Neural crest cell (in vitro differentiated cells): ENCODE measurements around the gene AATK. TPM values are rescaled to one million over a fixed set of nuclear protein-coding genes. Genes with fewer than 3 reads are reported as not detected.

Experiments used
- DNase-seq: peaks from one replicate; pipeline ENCODE4 v3.0.0; 2021; ENCODE audit warnings: low read depth, mixed read lengths, low spot score
- H3K27ac Mint-ChIP-seq: one replicate; pipeline ENCODE4 v1.8.0; 2021; ENCODE audit warnings: mild to moderate bottlenecking, mixed read lengths; ENCODE audit not compliant: unreplicated experiment
- H3K27me3 Mint-ChIP-seq: 2 replicates; pipeline ENCODE4 v1.8.0; 2021; ENCODE audit warnings: low read depth, mild to moderate bottlenecking, mixed read lengths
- H3K36me3 Mint-ChIP-seq: 2 replicates; pipeline ENCODE4 v1.8.0; 2021; ENCODE audit warnings: low read depth, mild to moderate bottlenecking, mixed read lengths
- H3K4me1 Mint-ChIP-seq: 2 replicates; pipeline ENCODE4 v1.8.0; 2021; ENCODE audit warnings: mixed read lengths
- H3K4me3 Mint-ChIP-seq: one replicate; pipeline ENCODE4 v1.8.0; 2021; ENCODE audit warnings: mild to moderate bottlenecking, mixed read lengths
- H3K9me3 Mint-ChIP-seq: 2 replicates; pipeline ENCODE4 v1.8.0; 2021; ENCODE audit warnings: mixed read lengths
- total RNA-seq: library from RNA; stranded (reverse); gene quantifications from 2 replicates; pipeline ENCODE4 v1.2.1, GENCODE V29; 2021
- TF ChIP-seq, protein P1 (sequence below): fragments of 200-600 bp; sonication (generic); conservative IDR thresholded peaks from 2 replicates; pipeline ENCODE4 v1.5.0; 2021; ENCODE audit warnings: antibody characterized with exemption, mild to moderate bottlenecking

AATK gene
- total RNA-seq, 1 donor from 2014 or later: 6.0 TPM

DNA sequence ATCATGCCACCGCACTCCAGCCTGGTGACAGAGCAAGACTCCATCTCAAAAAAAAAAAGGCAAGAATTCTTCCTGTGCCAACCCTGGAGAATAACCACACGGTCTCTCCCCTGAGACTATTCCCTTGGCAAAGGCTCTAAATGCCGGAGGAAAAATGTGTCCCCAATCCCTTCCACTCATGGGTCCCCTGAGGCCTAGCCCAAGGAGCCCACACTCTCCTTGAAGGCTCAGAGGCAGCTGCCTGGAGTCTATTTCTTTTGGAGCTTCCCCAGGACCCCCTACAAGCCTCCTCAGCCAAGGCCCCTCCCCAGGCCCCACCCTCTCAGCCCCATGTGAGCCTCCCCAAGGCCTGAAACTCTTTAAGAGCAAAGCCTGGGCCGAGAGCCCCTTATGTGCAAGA is 40.1 kb upstream of the AATK start:
- Mint-ChIP-seq H3K9me3 (no peaks in the 10 kb centered on the region), H3K36me3 (no peaks in the 10 kb centered on the region), H3K4me3 (no peak overlapping the region), H3K4me1 (no peaks in the 10 kb centered on the region), H3K27ac (no peak overlapping the region), H3K27me3 (no peaks in the 10 kb centered on the region)
- DNase-seq: no peak
- TF ChIP-seq, protein P1, sequence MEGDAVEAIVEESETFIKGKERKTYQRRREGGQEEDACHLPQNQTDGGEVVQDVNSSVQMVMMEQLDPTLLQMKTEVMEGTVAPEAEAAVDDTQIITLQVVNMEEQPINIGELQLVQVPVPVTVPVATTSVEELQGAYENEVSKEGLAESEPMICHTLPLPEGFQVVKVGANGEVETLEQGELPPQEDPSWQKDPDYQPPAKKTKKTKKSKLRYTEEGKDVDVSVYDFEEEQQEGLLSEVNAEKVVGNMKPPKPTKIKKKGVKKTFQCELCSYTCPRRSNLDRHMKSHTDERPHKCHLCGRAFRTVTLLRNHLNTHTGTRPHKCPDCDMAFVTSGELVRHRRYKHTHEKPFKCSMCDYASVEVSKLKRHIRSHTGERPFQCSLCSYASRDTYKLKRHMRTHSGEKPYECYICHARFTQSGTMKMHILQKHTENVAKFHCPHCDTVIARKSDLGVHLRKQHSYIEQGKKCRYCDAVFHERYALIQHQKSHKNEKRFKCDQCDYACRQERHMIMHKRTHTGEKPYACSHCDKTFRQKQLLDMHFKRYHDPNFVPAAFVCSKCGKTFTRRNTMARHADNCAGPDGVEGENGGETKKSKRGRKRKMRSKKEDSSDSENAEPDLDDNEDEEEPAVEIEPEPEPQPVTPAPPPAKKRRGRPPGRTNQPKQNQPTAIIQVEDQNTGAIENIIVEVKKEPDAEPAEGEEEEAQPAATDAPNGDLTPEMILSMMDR: no peak

DNA sequence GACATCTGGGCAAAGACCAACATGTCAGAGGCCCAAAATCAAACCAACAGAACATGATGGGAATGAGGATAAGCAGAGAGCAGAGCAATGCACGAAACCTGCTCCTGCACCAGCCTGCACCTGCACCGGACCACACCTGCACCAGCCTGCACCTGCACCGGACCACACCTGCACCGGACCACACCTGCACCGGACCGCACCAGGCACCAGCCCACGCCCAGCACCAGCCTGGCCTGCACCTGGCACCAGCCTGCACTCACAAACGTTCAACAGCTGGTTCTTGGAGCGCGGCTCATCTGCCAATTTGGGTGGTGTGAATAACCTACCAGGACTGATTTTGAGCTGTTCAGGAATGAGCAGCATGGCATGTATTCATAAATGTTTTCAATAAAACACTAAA is 38.6 kb upstream of the AATK start:
- no peaks in the 10 kb centered on the region for H3K36me3 Mint-ChIP-seq
- no peaks in the 10 kb centered on the region for H3K27me3 Mint-ChIP-seq
- no peak for DNase-seq
- H3K9me3 Mint-ChIP-seq: no peaks in the 10 kb centered on the region
- no peak overlapping the region for H3K4me3 Mint-ChIP-seq
- TF ChIP-seq, protein P1: no peak
- H3K4me1 Mint-ChIP-seq: peaks cover 4% of the 10 kb centered on the region
- no peak overlapping the region for H3K27ac Mint-ChIP-seq

DNA sequence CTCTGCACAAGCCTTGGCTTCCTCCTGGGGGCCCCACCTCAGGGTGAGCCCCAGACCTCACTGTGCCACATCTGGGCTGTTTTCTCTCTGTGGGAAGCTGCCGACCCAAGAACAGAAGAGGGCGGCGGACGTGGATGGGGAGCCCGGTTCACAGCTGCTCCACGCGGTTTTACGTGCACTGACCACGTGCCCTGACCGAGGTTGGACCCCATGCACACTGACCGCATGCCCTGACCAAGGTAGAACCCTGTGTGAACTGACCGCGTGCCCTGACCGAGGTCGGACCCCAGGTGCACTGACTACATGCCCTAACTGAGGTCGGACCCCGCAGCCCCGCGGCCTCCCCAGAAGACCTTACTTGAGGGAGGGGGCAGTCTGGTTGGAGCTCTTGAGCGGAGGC is 37.1 kb upstream of the AATK start:
- Mint-ChIP-seq H3K4me1 (peaks cover 4% of the 10 kb centered on the region), H3K27ac (no peak overlapping the region), H3K36me3 (no peaks in the 10 kb centered on the region), H3K27me3 (no peaks in the 10 kb centered on the region), H3K4me3 (no peak overlapping the region), H3K9me3 (no peaks in the 10 kb centered on the region)
- TF ChIP-seq, protein P1: no peak
- DNase-seq: no peak

DNA sequence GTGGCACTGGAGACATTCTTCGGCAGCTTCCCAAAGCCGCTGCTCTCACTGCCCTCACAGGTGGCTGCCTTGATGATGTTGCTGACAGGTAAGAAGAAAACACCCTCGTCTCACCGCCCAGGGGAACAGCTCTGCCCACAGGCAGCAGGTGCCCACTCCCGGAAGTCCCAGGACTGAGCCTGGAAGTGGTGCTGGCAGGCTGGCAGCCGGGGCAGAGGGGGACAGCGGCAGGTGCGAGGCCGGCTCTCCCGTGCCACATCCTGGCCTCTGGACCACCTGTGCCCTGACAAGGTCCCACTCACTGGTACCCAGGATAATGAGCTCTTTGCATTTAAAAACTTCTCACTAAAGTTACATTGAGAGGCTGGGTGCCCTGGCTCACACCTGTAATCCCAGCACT is 36.3 kb upstream of the AATK start:
- Mint-ChIP-seq H3K36me3 (no peaks in the 10 kb centered on the region), H3K4me3 (no peak overlapping the region), H3K9me3 (no peaks in the 10 kb centered on the region), H3K4me1 (peaks cover 4% of the 10 kb centered on the region), H3K27me3 (no peaks in the 10 kb centered on the region), H3K27ac (no peak overlapping the region)
- no peak for DNase-seq
- TF ChIP-seq, protein P1: no peak

DNA sequence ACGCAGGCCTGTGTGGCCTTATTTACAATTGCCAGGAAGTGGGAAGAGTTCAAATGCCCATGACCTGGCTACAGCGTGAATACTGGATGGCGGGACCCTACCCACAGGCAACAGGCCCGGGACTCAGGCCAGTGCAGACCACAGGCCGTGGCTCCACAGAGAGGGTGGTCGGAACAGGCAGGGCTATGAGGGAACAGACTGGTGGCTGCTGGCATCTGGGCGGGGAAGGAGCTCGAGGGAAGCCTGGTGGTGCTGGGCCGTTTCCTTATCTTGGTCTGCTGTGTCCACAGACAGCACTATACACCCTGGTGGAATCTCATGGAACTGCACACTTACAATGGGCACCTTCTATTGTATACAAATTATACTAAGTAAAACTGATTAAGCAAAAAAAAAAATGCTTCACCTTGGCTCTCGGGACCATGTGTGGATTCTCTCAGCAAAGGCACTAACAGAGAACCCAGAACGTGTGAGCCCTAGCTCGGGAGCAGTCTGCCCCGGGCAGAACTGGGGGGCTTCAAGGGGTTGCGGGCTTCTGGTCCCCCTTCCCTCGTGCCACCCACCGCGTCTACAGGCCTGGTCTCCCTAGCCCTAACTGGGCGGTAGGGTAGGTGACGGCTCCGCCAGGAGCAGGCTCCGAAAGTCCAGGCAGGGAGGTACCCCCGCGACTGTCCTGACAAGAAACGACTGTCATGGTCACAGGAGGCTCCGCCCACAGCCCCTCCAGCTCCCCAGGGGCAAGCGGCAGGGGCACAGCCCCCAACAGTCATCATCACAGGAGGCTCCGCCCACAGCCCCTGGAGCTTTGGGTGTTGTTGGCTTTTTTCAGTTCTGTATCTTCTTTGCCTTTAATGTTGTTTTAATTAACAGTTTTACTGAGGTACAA is 34.9 kb upstream of the AATK start:
- Mint-ChIP-seq H3K27ac (no peak overlapping the region), H3K4me3 (peak overlapping the region; percentile 4), H3K4me1 (peaks cover 4% of the 10 kb centered on the region), H3K36me3 (no peaks in the 10 kb centered on the region), H3K9me3 (no peaks in the 10 kb centered on the region), H3K27me3 (no peaks in the 10 kb centered on the region)
- peak; percentile 65 for DNase-seq
- TF ChIP-seq, protein P1: peak; percentile 70
